Rectal smooth muscle tissue (tissue), 1 donor: ENCODE results near the gene GALE.

Source experiments
- H3K27ac ChIP-seq: one replicate; pipeline ENCODE4 v1.7.0; 2013; ENCODE audit warnings: low read depth, low read length, inconsistent platforms
- H3K27me3 ChIP-seq: one replicate; pipeline ENCODE4 v1.7.0; 2013; ENCODE audit warnings: low read length; ENCODE audit not compliant: control insufficient read depth, insufficient read depth
- H3K36me3 ChIP-seq: one replicate; pipeline ENCODE4 v1.7.0; 2013; ENCODE audit warnings: low read length; ENCODE audit not compliant: control insufficient read depth, insufficient read depth
- H3K4me1 ChIP-seq: one replicate; pipeline ENCODE4 v1.7.0; 2013; ENCODE audit warnings: low read length; ENCODE audit not compliant: control insufficient read depth, insufficient read depth
- H3K4me3 ChIP-seq: one replicate; pipeline ENCODE4 v1.7.0; 2013; ENCODE audit warnings: low read length
- H3K9ac ChIP-seq: one replicate; pipeline ENCODE4 v1.7.0; 2013; ENCODE audit warnings: low read length

The GALE gene

DNA sequence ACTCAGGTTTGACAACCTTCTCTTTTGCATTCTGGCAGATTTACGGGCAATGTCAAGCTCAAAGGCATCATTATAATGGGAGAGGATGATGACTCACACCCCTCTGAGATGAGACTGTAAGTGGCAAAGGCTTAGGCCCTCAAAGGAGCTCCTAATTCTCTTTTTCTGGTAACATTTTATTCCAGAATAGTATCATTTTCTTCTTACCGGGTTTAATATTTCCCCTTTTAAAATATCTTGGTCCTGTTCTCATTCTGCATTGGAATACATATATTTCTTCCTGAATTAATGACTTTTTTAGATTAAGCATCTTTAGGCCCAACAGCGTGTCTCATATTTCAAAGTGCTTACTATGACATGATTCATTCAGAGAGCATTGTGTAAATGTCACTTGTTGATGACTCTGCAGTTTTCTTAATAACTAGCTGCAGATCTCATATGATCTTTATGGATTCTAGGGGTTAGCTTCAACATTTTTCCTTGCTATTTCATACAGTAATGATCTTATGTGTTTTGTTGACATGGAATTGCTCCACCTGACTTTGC lies 20.7 kb downstream of the GALE start:
- H3K27me3 ChIP-seq = no peaks in the 10 kb centered on the region
- no peak overlapping the region for H3K4me3 ChIP-seq
- peaks cover 4% of the 10 kb centered on the region for H3K4me1 ChIP-seq
- H3K36me3 ChIP-seq = no peaks in the 10 kb centered on the region
- H3K9ac ChIP-seq = no peak overlapping the region
- no peak overlapping the region for H3K27ac ChIP-seq

- Histone ChIP-seq H3K4me3 (peak within 1 kb of the TSS; percentile 91), H3K36me3 (no peaks in the 10 kb centered on the region), H3K4me1 (peaks cover 4% of the 10 kb centered on the region), H3K27ac (peak within 1 kb of the TSS; percentile 86), H3K9ac (peak within 1 kb of the TSS; percentile 90), H3K27me3 (no peaks in the 10 kb centered on the region)
Measured at GRCh38 chr1:23777979-23778814, 22.4 kb downstream of the GALE start, which contains the start of gene PITHD1. Gene PITHD1 (plus strand): TSS chr1:23778418. CDS start chr1:23778516, 98 bp downstream.

DNA sequence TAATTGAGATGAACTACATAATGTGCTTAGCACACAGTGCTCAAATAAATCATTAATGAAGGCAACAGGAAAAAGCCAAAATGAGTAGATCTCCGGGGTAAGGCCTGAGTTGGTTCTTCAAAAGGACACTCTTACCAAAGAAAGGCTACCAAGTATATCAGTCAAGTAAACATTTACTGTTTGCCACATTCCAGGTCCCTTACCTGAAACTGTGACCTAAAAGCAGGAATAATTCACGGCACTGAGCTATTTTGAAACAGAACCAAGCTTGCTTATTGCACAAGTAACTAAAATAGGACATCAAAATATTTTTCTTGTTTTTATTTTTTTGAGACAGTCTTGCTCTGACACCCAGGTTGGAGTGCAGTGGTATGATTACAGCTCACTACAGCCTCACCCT lies 24.3 kb downstream of the GALE start:
- Histone ChIP-seq H3K27me3 (no peaks in the 10 kb centered on the region), H3K4me3 (no peak overlapping the region), H3K4me1 (peaks cover 4% of the 10 kb centered on the region), H3K27ac (no peak overlapping the region), H3K9ac (no peak overlapping the region), H3K36me3 (no peaks in the 10 kb centered on the region)

- no peak overlapping the region for H3K9ac ChIP-seq
- no peak overlapping the region for H3K27ac ChIP-seq
- peaks cover 4% of the 10 kb centered on the region for H3K4me1 ChIP-seq
Measured at GRCh38 chr1:23774174-23774880, 26.2 kb downstream of the GALE start.

DNA sequence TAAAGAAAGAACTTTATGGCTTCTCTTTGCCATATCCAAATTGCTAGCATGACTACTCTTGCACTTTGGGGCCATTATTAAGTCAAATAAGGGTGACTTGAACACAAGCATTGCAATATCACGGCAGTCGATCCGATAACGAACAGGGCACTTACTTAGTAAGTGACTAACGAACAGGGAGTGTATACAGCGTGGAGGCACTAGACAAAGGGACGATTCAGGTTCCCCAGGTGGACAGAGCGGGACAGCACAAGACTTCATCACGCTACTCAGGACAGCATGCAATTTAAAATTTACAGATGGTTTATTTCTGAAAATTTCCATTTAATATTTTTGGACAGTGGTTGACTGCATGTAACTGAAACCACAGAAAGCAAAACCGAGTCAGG lies 27.7 kb downstream of the GALE start:
- Histone ChIP-seq H3K27ac (no peak overlapping the region), H3K4me3 (no peak overlapping the region), H3K4me1 (no peaks in the 10 kb centered on the region), H3K9ac (no peak overlapping the region), H3K27me3 (no peaks in the 10 kb centered on the region), H3K36me3 (no peaks in the 10 kb centered on the region)

More at GRCh38 chr1:23774174-23774880, 26.2 kb downstream of the GALE start:
- Histone ChIP-seq H3K4me3 (no peak overlapping the region), H3K27me3 (no peaks in the 10 kb centered on the region), H3K36me3 (no peaks in the 10 kb centered on the region)

DNA sequence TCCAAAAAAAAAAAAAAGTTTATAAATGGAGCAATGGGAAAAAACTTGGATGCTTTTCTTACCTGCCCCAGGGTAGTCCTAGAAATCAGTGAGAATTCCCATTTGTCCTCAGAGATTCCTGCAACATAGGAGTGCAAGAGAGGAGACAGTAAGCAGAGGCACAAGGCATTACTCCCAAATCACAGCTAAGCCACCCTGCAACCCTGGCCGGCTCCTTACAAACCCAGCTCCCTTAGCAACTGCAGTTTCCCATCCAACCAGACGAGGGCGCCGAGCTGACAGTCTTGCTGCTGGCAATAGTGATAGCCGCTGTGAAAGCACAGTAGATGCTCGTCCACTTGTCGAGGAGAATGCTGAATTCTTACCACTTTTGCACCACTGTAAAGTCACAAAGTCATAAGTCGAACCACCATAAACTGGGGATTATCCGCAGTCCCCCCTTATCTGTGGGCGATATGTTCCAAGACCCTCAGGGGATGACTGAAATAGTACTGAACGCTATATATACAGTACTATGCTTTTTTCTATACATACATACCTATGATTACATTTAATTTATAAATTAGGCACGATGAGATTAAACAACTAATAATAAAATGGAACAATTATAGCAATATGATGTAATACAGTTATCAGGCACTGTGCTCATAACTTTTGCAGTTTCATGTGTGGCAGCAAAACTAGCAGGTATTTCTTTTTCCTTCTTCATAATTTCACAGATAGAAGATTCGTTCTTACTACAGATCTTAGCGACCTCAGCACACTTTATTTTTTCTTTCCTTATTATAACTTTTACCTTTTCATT lies 28.3 kb downstream of the GALE start:
- H3K27me3 ChIP-seq = no peaks in the 10 kb centered on the region
- H3K36me3 ChIP-seq = no peaks in the 10 kb centered on the region
- no peak overlapping the region for H3K4me3 ChIP-seq
- no peak overlapping the region for H3K9ac ChIP-seq
- H3K4me1 ChIP-seq = no peaks in the 10 kb centered on the region
- no peak overlapping the region for H3K27ac ChIP-seq

DNA sequence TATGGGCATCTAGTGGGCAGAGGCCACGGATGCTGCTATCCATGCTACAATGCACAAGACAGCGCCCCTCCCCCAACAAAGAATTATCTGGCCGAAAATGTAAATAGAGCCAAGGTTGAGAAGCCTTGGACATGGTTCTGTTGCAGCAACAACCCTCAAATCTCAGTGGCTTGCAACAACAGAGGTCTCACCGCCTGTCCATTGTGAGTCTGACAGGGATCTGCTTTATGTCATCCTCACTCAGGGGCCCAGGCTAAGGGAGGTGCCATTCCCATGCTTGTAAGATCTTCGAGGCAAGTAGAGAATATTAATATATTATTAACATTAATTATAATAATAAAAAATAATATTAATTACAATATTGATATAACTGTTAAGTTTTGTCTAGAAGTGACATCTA lies 31.8 kb downstream of the GALE start:
- no peaks in the 10 kb centered on the region for H3K27me3 ChIP-seq
- H3K4me1 ChIP-seq = no peaks in the 10 kb centered on the region
- peaks cover 4% of the 10 kb centered on the region for H3K36me3 ChIP-seq
- H3K9ac ChIP-seq = no peak overlapping the region
- H3K27ac ChIP-seq = no peak overlapping the region
- no peak overlapping the region for H3K4me3 ChIP-seq

DNA sequence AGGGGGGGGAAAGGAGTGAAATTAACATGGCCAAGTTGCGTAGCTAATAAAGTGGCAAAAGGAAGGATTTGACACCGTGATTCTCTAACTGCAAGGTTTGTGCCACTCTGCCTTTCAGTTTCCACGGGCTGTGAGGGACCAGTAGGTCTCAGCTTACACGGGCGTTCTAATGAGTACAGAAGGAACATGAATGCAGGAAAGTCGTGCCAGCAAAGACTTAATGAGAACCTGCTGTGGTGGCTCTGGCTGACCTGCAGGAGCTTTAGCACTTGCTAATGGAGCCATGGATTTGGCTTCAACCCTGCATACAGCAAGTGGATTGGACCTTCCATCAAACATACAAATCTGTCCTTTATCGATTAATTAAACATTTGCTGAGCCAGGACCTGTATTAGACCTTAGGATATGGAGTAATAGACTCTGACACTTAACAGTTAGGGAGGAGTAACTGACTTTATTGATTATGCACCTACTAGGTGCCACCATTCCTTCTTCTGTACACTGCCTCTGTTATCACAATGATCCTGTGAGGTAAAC lies 37.4 kb downstream of the GALE start:
- H3K27me3 ChIP-seq = no peaks in the 10 kb centered on the region
- no peak overlapping the region for H3K9ac ChIP-seq
- no peak overlapping the region for H3K27ac ChIP-seq
- peaks cover 24% of the 10 kb centered on the region for H3K36me3 ChIP-seq
- H3K4me3 ChIP-seq = no peak overlapping the region
- H3K4me1 ChIP-seq = peaks cover 4% of the 10 kb centered on the region

DNA sequence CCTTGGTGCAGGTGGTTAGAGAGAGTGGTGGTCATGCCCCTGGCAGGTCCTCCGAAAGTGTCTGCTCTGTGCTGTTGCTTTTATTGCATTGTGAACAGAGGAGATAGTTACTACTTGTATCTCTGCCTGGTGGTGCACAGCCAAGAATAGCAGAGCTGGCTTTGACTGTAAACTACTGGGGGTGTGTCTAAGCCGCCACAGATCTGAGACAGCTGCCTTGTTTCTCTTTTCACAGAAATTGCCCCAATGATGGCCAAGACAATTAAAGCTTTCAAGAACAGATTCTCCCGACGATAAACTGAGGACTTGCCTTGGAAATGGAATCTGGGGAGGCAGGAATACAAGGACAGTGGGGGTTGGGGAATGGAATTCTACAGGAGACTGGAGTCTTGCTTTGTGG lies 41.3 kb downstream of the GALE start:
- Histone ChIP-seq H3K36me3 (peaks cover 43% of the 10 kb centered on the region), H3K9ac (no peak overlapping the region), H3K4me3 (no peak overlapping the region), H3K27me3 (no peaks in the 10 kb centered on the region), H3K27ac (no peak overlapping the region), H3K4me1 (peaks cover 4% of the 10 kb centered on the region)

DNA sequence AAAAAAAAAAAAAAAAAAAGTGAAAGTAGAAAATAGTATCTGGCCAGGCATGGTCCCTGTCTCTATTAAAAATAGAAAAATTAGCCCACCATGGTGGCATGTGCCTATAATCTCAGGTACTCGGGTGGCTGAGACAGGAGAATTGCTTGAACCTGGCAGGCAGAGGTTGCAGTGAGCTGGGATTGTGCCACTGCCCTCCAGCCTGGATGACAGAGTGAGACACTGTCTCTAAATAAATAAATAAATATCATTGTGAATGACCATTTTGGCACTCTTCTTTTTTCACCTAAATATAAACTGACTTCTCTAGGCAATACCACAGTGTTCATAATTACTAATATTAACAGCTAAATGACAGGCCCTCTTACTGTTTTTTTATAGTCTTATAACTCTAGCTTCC lies 42.7 kb downstream of the GALE start:
- Histone ChIP-seq H3K4me1 (peaks cover 4% of the 10 kb centered on the region), H3K36me3 (peaks cover 55% of the 10 kb centered on the region), H3K27ac (no peak overlapping the region), H3K27me3 (no peaks in the 10 kb centered on the region), H3K4me3 (no peak overlapping the region), H3K9ac (no peak overlapping the region)

- Histone ChIP-seq H3K27me3 (no peaks in the 10 kb centered on the region), H3K4me3 (no peak overlapping the region), H3K36me3 (peaks cover 63% of the 10 kb centered on the region), H3K4me1 (peaks cover 4% of the 10 kb centered on the region), H3K27ac (no peak overlapping the region), H3K9ac (no peak overlapping the region)
Measured at GRCh38 chr1:23756676-23757075, 43.9 kb downstream of the GALE start.

DNA sequence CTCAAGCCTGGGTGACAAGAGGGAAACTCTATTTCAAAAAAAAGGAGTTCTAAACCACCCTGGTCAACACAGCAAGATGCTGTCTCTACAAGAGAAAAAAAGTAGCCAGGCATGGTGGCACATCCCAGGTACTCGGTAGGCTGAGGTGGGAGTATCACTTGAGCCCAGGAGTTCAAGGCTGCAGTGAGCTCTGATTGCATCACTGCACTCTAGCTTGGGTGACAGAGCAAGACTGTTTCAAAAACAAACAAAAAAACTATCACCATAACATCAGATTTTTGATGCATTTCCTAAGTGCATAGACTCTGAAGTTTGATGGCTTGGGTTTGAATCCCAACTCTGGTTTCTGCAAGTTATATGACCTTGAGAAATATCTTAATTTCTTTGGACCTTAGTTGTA lies 47.6 kb downstream of the GALE start:
- H3K9ac ChIP-seq = no peak overlapping the region
- peaks cover 64% of the 10 kb centered on the region for H3K36me3 ChIP-seq
- H3K27me3 ChIP-seq = no peaks in the 10 kb centered on the region
- H3K4me1 ChIP-seq = peaks cover 4% of the 10 kb centered on the region
- no peak overlapping the region for H3K4me3 ChIP-seq
- H3K27ac ChIP-seq = no peak overlapping the region
